ENCODE results near the gene ADRB1. TPM values are rescaled to one million over a fixed set of nuclear protein-coding genes. Genes with fewer than 3 reads are reported as not detected.

The ADRB1 gene
- total RNA-seq, 1 experiment from 2014 or later = 0.15 TPM

DNA sequence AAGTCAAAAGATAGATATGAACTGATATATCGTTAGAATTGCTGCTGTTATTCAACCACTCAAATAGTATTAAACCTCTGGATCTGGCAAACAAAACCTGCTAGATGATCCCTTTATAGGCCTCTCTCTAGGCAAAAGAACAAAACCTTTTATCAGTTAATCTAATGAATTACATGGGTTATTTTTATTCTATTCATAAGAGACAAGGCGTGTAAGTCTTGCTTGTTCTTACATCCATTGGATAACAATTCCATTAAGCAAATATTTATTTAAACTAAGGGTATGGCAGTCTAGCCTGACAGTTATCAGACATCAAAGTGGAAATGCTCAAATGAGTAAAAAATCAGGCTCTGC, 16.6 kb upstream of the ADRB1 start:
- ATAC-seq (peak; percentile 29; the same call in 1 of the 2 replicates), DNase-seq (no peak)
- Histone ChIP-seq H2AFZ (ENCODE audit: low read length) (peak overlapping the region; percentile 45; the same call in 1 of the 2 replicates), H3K36me3 (ENCODE audit: low read depth, low read length) (no peaks in the 10 kb centered on the region), H3K27ac (ENCODE audit: low read length) (peak overlapping the region; percentile 94), H4K20me1 (ENCODE audit: low read length) (no peaks in the 10 kb centered on the region), H3K9ac (ENCODE audit: low read length) (peak overlapping the region; percentile 40), H3K27me3 (ENCODE audit: low read length) (no peaks in the 10 kb centered on the region), H3K9me3 (ENCODE audit: low read length) (no peaks in the 10 kb centered on the region), H3F3A (ENCODE audit: low read length, unreplicated experiment) (peaks cover 7% of the 10 kb centered on the region), H3K4me2 (ENCODE audit: low read length) (peak overlapping the region; percentile 73), H3K4me3 (ENCODE audit: low read length) (peak overlapping the region; percentile 48; the same call in 1 of the 2 replicates), H3K4me1 (ENCODE audit: insufficient read depth, low read length) (peaks cover 46% of the 10 kb centered on the region), H3K79me2 (ENCODE audit: low read length) (no peaks in the 10 kb centered on the region), H3K9me2 (replicated peaks; ENCODE audit: low read length) (no peaks in the 10 kb centered on the region)
- POLR2A ChIA-PET (ENCODE audit: unreplicated experiment) = no interaction called here
- TSS peak; percentile 81 for BruUV-seq (replicated peaks)
- intact Hi-C loops (cut with micrococcal nuclease) = loop anchor here (2.0 kb wide), 1 partner anchor 16 kb away; the partner anchor contains the start of gene ADRB1
- no peak for TF ChIP-seq EZH2 (IDR thresholded peaks at IDR 0.05; ENCODE audit: low read length, unreplicated experiment)
- TF ChIP-seq, protein P1, sequence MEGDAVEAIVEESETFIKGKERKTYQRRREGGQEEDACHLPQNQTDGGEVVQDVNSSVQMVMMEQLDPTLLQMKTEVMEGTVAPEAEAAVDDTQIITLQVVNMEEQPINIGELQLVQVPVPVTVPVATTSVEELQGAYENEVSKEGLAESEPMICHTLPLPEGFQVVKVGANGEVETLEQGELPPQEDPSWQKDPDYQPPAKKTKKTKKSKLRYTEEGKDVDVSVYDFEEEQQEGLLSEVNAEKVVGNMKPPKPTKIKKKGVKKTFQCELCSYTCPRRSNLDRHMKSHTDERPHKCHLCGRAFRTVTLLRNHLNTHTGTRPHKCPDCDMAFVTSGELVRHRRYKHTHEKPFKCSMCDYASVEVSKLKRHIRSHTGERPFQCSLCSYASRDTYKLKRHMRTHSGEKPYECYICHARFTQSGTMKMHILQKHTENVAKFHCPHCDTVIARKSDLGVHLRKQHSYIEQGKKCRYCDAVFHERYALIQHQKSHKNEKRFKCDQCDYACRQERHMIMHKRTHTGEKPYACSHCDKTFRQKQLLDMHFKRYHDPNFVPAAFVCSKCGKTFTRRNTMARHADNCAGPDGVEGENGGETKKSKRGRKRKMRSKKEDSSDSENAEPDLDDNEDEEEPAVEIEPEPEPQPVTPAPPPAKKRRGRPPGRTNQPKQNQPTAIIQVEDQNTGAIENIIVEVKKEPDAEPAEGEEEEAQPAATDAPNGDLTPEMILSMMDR (conservative IDR thresholded peaks at IDR 0.05; ENCODE audit: low read depth, low read length) = no peak
- TF ChIP-seq EZH2phosphoT487 (IDR thresholded peaks at IDR 0.05; ENCODE audit: borderline replicate concordance, low read length) = no peak
- CTCF ChIA-PET = no interaction called here

DNA sequence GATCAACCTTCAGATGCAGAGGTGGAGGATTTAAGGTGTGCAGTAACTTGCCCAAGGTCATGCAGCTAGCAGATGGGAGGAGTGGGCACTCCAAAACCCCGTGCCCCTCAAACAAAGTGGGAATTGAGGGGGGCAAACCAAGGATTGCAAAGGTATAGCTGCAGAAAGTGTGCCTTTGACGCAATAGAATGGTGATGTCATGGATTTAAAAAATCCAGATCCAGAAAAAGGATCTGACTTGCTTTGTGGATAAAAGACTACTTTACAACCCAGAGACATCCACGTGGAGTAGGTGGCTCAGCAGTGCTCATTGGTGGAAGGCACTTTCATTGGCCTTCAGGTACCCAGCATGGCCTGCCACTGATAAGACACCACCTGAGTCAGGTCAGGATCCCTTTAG, 15.7 kb upstream of the ADRB1 start:
- Histone ChIP-seq H4K20me1 (ENCODE audit: low read length) (no peaks in the 10 kb centered on the region), H3K9ac (ENCODE audit: low read length) (peak overlapping the region; percentile 40; the same call in 1 of the 2 replicates), H3K79me2 (ENCODE audit: low read length) (no peaks in the 10 kb centered on the region), H2AFZ (ENCODE audit: low read length) (no peak overlapping the region), H3K4me1 (ENCODE audit: insufficient read depth, low read length) (peaks cover 46% of the 10 kb centered on the region), H3K9me2 (replicated peaks; ENCODE audit: low read length) (no peaks in the 10 kb centered on the region), H3K9me3 (ENCODE audit: low read length) (no peaks in the 10 kb centered on the region), H3K36me3 (ENCODE audit: low read depth, low read length) (no peaks in the 10 kb centered on the region), H3K27ac (ENCODE audit: low read length) (peak overlapping the region; percentile 94), H3K4me3 (ENCODE audit: low read length) (no peak overlapping the region), H3K4me2 (ENCODE audit: low read length) (0 out of 2 replicates have a peak overlapping the region, but pooled peaks have one; percentile 73), H3F3A (ENCODE audit: low read length, unreplicated experiment) (peaks cover 7% of the 10 kb centered on the region), H3K27me3 (ENCODE audit: low read length) (no peaks in the 10 kb centered on the region)
- intact Hi-C loops (cut with micrococcal nuclease) = loop anchor here (2.0 kb wide), 1 partner anchor 15 kb away; the partner anchor contains the start of gene ADRB1
- no peak for ATAC-seq
- POLR2A ChIA-PET (ENCODE audit: unreplicated experiment) = no interaction called here
- no TSS peak for BruUV-seq (replicated peaks)
- no peak for DNase-seq
- CTCF ChIA-PET = no interaction called here
- TF ChIP-seq, protein P1 (conservative IDR thresholded peaks at IDR 0.05; ENCODE audit: low read depth, low read length) = no peak
- TF ChIP-seq EZH2 (IDR thresholded peaks at IDR 0.05; ENCODE audit: low read length, unreplicated experiment) (no peak), EZH2phosphoT487 (IDR thresholded peaks at IDR 0.05; ENCODE audit: borderline replicate concordance, low read length) (no peak)

DNA sequence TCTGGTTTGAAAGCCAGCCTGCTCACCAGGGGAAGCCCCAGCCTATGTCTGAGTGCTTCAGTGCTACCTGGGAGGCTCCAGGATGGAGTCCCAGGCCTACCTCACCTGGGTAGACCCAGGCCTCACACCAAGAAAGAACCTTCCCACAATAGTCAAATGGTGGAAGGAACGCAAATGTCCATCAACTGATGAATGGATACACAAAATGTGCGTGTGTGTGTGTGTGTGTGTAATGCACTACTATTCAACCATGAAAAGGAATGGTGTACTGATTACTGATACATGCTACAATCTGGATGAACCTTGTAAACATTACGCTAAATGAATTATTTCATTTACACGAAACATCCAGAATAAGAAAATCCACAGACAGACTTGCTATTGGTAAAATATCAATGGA, 15.2 kb upstream of the ADRB1 start:
- Histone ChIP-seq H4K20me1 (ENCODE audit: low read length) (no peaks in the 10 kb centered on the region), H2AFZ (ENCODE audit: low read length) (no peak overlapping the region), H3K27me3 (ENCODE audit: low read length) (no peaks in the 10 kb centered on the region), H3K4me2 (ENCODE audit: low read length) (no peak overlapping the region), H3K9me3 (ENCODE audit: low read length) (no peaks in the 10 kb centered on the region), H3K79me2 (ENCODE audit: low read length) (no peaks in the 10 kb centered on the region), H3K27ac (ENCODE audit: low read length) (no peak overlapping the region), H3K36me3 (ENCODE audit: low read depth, low read length) (no peaks in the 10 kb centered on the region), H3K4me1 (ENCODE audit: insufficient read depth, low read length) (peaks cover 50% of the 10 kb centered on the region), H3K9ac (ENCODE audit: low read length) (no peak overlapping the region), H3K4me3 (ENCODE audit: low read length) (no peak overlapping the region), H3K9me2 (replicated peaks; ENCODE audit: low read length) (no peaks in the 10 kb centered on the region), H3F3A (ENCODE audit: low read length, unreplicated experiment) (peaks cover 7% of the 10 kb centered on the region)
- BruUV-seq (replicated peaks) = no TSS peak
- DNase-seq = no peak
- intact Hi-C loops (cut with micrococcal nuclease) = no loop called here
- ChIA-PET POLR2A (ENCODE audit: unreplicated experiment) (no interaction called here), CTCF (no interaction called here)
- TF ChIP-seq EZH2phosphoT487 (IDR thresholded peaks at IDR 0.05; ENCODE audit: borderline replicate concordance, low read length) = no peak
- no peak for TF ChIP-seq EZH2 (IDR thresholded peaks at IDR 0.05; ENCODE audit: low read length, unreplicated experiment)
- TF ChIP-seq, protein P1 (conservative IDR thresholded peaks at IDR 0.05; ENCODE audit: low read depth, low read length) = no peak
- ATAC-seq = no peak
